Fibroblast of villous mesenchyme (primary cell): Measurements from ENCODE around the gene ZFX. TPM values are rescaled to one million over a fixed set of nuclear protein-coding genes. Genes with fewer than 3 reads are reported as not detected.
"Not testable (repeated sequence)": the region's sequence is repeated elsewhere in the genome, so short reads cannot be mapped to it uniquely, and the experiment has no call there.

Experiments used
- DNase-seq: peaks from one replicate; pipeline ENCODE4 v3.0.0-alpha.2; 2010; ENCODE audit warnings: low read depth
- H3K4me3 ChIP-seq: 2 replicates; pipeline ENCODE4 v1.5.1; 2011; ENCODE audit warnings: low read depth, mild to moderate bottlenecking, low read length
- CTCF ChIP-seq: IDR thresholded peaks from 2 replicates; pipeline ENCODE4 v1.5.1; 2012; ENCODE audit warnings: low read depth, mild to moderate bottlenecking, low read length; ENCODE audit not compliant: insufficient read depth
- total RNA-seq: library from RNA; depleted of rRNA; stranded (reverse); fragments of >200 nt; gene quantifications from 2 replicates; pipeline ENCODE4 v1.2.3, GENCODE V29; 2012

The ZFX gene
- total RNA-seq, 1 donor, result 82.5 TPM

DNA sequence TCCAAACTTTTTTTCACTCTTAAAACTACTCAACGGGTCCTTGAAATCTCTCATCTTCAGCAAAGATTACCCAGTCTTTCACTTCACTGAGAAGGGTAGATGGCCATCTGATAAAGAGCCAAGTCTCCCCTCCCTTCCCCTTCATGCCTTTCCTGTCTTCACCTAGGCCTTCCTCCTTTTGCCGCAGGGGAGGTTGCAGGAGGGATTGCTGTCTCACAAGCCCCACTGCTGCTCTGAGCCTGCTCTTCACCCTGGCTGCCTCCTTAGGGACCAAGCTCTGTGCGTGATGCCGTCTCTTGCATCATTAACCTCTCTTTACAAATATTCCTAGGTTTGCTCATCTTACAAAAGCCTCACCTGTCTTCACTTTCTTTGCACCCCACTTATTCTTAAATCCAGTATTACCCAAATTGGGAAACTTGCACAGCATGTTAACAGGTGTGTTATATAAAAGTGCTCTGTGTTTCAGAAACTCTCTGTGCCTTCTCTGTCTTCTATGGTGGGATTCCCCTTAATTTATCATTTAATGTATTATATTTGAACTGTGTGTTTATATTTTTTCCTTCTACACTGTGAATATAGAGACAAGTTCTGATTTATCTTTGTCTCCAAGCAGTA, 3.8 kb downstream of the ZFX start:
- peak overlapping the region; percentile 21 for H3K4me3 ChIP-seq
- no peak for TF ChIP-seq CTCF
- DNase-seq, result peak; percentile 37

DNA sequence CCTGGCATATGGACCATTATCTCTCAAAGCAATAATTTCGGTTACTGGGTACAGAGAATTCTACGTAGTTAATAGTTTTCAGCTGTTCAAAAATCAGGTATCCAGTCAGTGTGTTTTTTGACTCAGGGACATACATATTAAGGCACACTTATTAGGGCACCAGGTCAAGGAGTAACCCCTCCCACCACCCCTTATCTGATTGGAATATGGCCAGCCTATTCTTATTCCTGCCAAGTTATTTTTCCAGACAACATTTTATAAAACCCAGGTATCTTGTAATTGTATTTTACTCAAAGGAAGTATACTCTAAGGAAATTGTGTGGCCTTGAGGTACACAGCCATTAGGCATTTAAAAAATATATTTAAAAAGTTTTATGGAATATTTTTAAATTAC, 4.3 kb downstream of the ZFX start:
- H3K4me3 ChIP-seq, result no peak overlapping the region
- TF ChIP-seq CTCF, result no peak
- no peak for DNase-seq

GRCh38 chrX:24154490-24155034, 5.0 kb downstream of the ZFX start:
- peak; percentile 64 for DNase-seq
- TF ChIP-seq CTCF, result no peak
- no peak overlapping the region for H3K4me3 ChIP-seq

- DNase-seq, H3K4me3 ChIP-seq: not testable (repeated sequence)
Measured at GRCh38 chrX:24155747-24156146, 6.2 kb downstream of the ZFX start.

DNA sequence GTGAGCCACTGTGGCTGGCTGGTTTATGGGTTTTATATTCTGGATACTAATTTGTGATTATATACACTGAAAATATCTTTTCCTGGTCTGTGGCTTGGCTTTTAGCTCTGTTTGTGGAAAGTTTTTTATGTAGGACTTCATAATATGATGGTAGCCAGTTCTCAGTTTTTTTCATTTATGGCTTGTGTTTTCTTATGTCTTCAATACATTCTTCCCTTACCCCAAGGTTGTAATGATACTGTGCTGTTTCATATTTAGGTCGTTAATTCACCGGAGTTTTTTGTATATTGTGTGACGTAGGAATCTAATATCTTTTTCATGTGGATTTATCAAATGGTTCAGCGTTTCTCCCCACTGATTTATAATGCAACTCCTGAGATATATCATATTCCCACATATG, 6.6 kb downstream of the ZFX start:
- H3K4me3 ChIP-seq, result no peak overlapping the region
- no peak for DNase-seq
- TF ChIP-seq CTCF, result no peak

DNA sequence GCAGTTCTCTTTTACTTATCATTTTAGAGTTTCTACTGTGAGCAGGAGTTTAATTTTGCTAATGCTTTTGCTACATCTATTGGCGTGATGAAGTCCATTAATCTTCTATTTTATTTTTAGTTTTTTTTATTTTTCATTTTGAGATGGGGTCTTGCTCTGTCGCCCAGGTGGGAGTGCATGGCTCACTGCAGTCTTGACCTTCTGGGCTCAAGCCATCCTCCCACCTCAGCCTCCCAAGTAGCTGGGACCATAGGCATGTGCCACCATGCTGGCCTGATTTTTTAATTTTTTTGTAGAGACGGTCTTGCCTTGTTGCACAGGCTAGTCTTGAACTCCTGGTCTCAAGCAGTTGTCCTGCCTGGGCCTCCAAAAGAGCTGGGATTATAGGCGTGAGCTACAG, 9.4 kb downstream of the ZFX start:
- no peak for TF ChIP-seq CTCF
- no peak for DNase-seq

GRCh38 chrX:24166078-24166477, 16.5 kb downstream of the ZFX start:
- TF ChIP-seq CTCF, result no peak

More for the DNA sequence above, 9.4 kb downstream of the ZFX start:
- no peak overlapping the region for H3K4me3 ChIP-seq

More at GRCh38 chrX:24166078-24166477, 16.5 kb downstream of the ZFX start:
- peak; percentile 45 for DNase-seq
- no peak overlapping the region for H3K4me3 ChIP-seq
